Measurements from ENCODE around the gene RTL9. TPM values are rescaled to one million over a fixed set of nuclear protein-coding genes. Genes with fewer than 3 reads are reported as not detected.

The RTL9 gene
- total RNA-seq, 1 experiment from 2014 or later: 0.13 TPM

DNA sequence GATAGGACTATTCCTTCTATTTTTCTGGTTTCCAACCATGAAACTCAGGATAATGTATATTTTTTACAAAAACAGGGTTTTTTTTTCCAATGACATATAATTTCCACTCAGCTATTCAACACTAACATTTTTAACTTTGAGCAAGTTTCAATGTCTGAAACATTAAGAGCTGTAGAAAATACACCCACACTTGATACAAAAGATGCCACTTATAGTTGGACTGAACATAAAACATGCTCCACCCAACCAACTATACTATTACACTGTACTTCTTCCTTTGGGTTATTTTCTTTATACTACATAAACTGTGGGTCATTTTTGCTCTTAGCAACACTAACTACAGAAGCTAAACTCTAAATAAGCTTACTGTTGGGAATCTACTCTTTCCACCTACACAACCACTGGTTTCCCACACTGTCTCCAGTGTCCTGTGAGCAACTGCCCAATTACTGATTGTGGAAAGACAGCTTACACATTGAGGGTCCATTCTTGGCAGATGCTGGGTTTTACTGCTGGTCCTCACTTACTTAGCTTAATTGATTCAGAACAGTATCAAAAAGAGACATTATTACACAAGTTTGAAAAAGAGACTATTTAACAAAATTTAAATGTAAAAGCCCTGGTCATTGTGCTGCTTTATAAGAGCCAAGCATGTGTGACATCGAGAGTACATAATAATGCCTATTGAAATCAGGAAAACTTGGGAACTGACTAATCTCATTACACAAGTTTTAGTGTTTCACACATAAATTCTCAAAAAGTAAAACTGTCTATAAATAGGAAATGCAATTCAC, 47.0 kb upstream of the RTL9 start:
- CTCF ChIA-PET: no interaction called here
- no peak for DNase-seq (ENCODE audit: low spot score)
- POLR2A ChIA-PET (ENCODE audit: low non-redundant PET): no interaction called here

DNA sequence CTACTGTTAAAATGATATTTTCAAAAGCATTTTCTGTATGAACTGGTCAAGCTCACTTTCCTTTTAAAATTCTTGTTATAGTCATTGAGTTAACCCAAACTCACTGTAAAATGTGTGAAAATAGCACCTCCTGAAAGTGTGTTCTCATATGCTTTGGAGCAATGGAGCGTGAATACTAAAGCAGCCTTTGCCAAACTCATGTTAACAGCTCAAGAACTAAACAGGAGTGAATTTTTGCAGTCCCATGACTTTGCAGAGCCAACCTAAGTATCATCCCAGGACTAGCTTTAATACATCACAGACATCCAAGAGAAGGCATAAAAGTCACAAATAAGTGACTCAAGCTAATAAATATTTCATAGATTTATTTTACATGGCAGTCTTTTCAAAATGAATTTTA, 43.1 kb upstream of the RTL9 start:
- DNase-seq (ENCODE audit: low spot score): no peak
- H3K27ac ChIP-seq (ENCODE audit: low read depth, low read length, poor library complexity, severe bottlenecking): no peak overlapping the region
- BruUV-seq (replicated peaks): no TSS peak
- ChIA-PET POLR2A (ENCODE audit: low non-redundant PET) (no interaction called here), CTCF (no interaction called here)
- TF ChIP-seq, protein P1, sequence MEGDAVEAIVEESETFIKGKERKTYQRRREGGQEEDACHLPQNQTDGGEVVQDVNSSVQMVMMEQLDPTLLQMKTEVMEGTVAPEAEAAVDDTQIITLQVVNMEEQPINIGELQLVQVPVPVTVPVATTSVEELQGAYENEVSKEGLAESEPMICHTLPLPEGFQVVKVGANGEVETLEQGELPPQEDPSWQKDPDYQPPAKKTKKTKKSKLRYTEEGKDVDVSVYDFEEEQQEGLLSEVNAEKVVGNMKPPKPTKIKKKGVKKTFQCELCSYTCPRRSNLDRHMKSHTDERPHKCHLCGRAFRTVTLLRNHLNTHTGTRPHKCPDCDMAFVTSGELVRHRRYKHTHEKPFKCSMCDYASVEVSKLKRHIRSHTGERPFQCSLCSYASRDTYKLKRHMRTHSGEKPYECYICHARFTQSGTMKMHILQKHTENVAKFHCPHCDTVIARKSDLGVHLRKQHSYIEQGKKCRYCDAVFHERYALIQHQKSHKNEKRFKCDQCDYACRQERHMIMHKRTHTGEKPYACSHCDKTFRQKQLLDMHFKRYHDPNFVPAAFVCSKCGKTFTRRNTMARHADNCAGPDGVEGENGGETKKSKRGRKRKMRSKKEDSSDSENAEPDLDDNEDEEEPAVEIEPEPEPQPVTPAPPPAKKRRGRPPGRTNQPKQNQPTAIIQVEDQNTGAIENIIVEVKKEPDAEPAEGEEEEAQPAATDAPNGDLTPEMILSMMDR (conservative IDR thresholded peaks at IDR 0.05; ENCODE audit: low read depth, low read length): no peak
- TF ChIP-seq EZH2 (IDR thresholded peaks at IDR 0.05; ENCODE audit: borderline replicate concordance, low read depth, low read length, poor library complexity, severe bottlenecking): no peak
- H3K9me3 ChIP-seq (ENCODE audit: low read depth, low read length, poor library complexity, severe bottlenecking): no peaks in the 10 kb centered on the region
- intact Hi-C loops (cut with micrococcal nuclease; ENCODE audit: unreplicated experiment): loop anchor here (5.0 kb wide), 2 partner anchors 93 to 153 kb away; no protein-coding TSS in a partner anchor
- H3K4me1 ChIP-seq (ENCODE audit: insufficient read depth, low read length, poor library complexity, severe bottlenecking): peaks cover 16% of the 10 kb centered on the region
- no peaks in the 10 kb centered on the region for H3K36me3 ChIP-seq (ENCODE audit: insufficient read depth, low read length, poor library complexity, severe bottlenecking)
- H3K4me3 ChIP-seq (ENCODE audit: low read depth, low read length, poor library complexity, severe bottlenecking): no peak overlapping the region
- H3K27me3 ChIP-seq (replicated peaks; ENCODE audit: insufficient read depth, low read depth, low read length, poor library complexity): no peaks in the 10 kb centered on the region

More for the DNA sequence above, 47.0 kb upstream of the RTL9 start:
- no peak overlapping the region for H3K4me3 ChIP-seq (ENCODE audit: low read depth, low read length, poor library complexity, severe bottlenecking)
- H3K9me3 ChIP-seq (ENCODE audit: low read depth, low read length, poor library complexity, severe bottlenecking): no peaks in the 10 kb centered on the region
- H3K27me3 ChIP-seq (replicated peaks; ENCODE audit: insufficient read depth, low read depth, low read length, poor library complexity): no peaks in the 10 kb centered on the region
- H3K4me1 ChIP-seq (ENCODE audit: insufficient read depth, low read length, poor library complexity, severe bottlenecking): peaks cover 24% of the 10 kb centered on the region
- H3K27ac ChIP-seq (ENCODE audit: low read depth, low read length, poor library complexity, severe bottlenecking): no peak overlapping the region
- TF ChIP-seq EZH2 (IDR thresholded peaks at IDR 0.05; ENCODE audit: borderline replicate concordance, low read depth, low read length, poor library complexity, severe bottlenecking): no peak
- TF ChIP-seq, protein P1 (conservative IDR thresholded peaks at IDR 0.05; ENCODE audit: low read depth, low read length): no peak
- no peaks in the 10 kb centered on the region for H3K36me3 ChIP-seq (ENCODE audit: insufficient read depth, low read length, poor library complexity, severe bottlenecking)
- BruUV-seq (replicated peaks): no TSS peak
- intact Hi-C loops (cut with micrococcal nuclease; ENCODE audit: unreplicated experiment): no loop called here

DNA sequence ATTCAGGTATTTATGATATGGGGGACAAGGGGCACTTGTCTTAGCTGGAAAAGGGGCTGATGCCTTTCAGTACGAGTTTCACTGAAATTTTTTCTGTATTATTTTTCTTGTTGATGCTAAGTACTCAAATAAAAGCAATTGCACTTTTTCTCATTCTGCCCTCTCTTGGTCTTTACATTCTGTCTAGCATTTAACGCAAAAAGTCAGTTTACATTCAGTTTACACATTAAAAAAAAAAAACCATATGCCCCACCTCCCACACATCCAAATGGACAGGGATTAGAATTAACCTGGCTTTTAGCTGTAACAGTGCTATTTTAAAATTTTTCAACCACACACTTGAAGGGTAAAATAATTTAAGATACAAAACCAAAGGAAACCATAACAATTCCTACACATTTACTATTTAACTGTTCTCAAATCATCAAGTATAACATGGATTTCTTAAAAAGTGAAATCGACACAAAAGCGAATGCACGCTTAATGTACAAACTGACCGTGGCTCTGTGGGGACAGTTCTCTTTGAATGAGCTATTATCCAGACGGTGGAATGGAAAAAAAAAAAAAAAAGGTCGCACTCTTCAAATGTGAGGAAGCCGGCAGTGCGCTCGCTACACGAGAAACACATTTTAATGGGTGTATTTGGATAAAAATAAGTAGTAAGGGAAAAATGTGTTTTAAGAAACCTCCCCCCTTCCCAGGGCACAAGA, 42.1 kb upstream of the RTL9 start:
- H3K9me3 ChIP-seq (ENCODE audit: low read depth, low read length, poor library complexity, severe bottlenecking): no peaks in the 10 kb centered on the region
- H3K27ac ChIP-seq (ENCODE audit: low read depth, low read length, poor library complexity, severe bottlenecking): no peak overlapping the region
- H3K4me3 ChIP-seq (ENCODE audit: low read depth, low read length, poor library complexity, severe bottlenecking): peak overlapping the region; percentile 67
- no peaks in the 10 kb centered on the region for H3K27me3 ChIP-seq (replicated peaks; ENCODE audit: insufficient read depth, low read depth, low read length, poor library complexity)
- TF ChIP-seq, protein P1 (conservative IDR thresholded peaks at IDR 0.05; ENCODE audit: low read depth, low read length): no peak
- no peak for TF ChIP-seq EZH2 (IDR thresholded peaks at IDR 0.05; ENCODE audit: borderline replicate concordance, low read depth, low read length, poor library complexity, severe bottlenecking)
- no peaks in the 10 kb centered on the region for H3K36me3 ChIP-seq (ENCODE audit: insufficient read depth, low read length, poor library complexity, severe bottlenecking)
- ChIA-PET CTCF (no interaction called here), POLR2A (ENCODE audit: low non-redundant PET) (interaction anchor here (0.6 to 0.7 kb wide), 2 partner anchors 19 to 103 kb away, joined by 3 to 6 read pairs; no protein-coding TSS in a partner anchor)
- intact Hi-C loops (cut with micrococcal nuclease; ENCODE audit: unreplicated experiment): loop anchor here (5.0 kb wide), 2 partner anchors 94 to 154 kb away; no protein-coding TSS in a partner anchor
- peaks cover 7% of the 10 kb centered on the region for H3K4me1 ChIP-seq (ENCODE audit: insufficient read depth, low read length, poor library complexity, severe bottlenecking)
- BruUV-seq (replicated peaks): TSS peak; percentile 44
- DNase-seq (ENCODE audit: low spot score): peak; percentile 6

All from A673 (cell line).